Measurements from ENCODE around the gene HTR7.
"Not testable (repeated sequence)": the region's sequence is repeated elsewhere in the genome, so short reads cannot be mapped to it uniquely, and the experiment has no call there.

HTR7 gene

GRCh38 chr10:90857635-90858460 lies at the start of gene HTR7:
HTR7 (minus strand) TSS chr10:90858039; CDS start chr10:90857671, 368 bp downstream.
- peak; percentile 25 for DNase-seq (ENCODE audit: low spot score)

GRCh38 chr10:90906596-90906995 lies 48.8 kb upstream of the HTR7 start:
- no peak for DNase-seq (ENCODE audit: low spot score)

- DNase-seq (ENCODE audit: low spot score) = no peak
These were observed 48.1 kb upstream of the HTR7 start for GRCh38 chr10:90905925-90906324.

- not testable (repeated sequence) for DNase-seq (ENCODE audit: low spot score)
These were observed 39.1 kb upstream of the HTR7 start for GRCh38 chr10:90896916-90897315.

GRCh38 chr10:90893190-90893589 lies 35.4 kb upstream of the HTR7 start:
- no peak for DNase-seq (ENCODE audit: low spot score)

GRCh38 chr10:90890347-90890746 lies 32.5 kb upstream of the HTR7 start:
- DNase-seq (ENCODE audit: low spot score) = no peak

- DNase-seq (ENCODE audit: low spot score) = no peak
These were observed 31.8 kb upstream of the HTR7 start for GRCh38 chr10:90889636-90890035.

GRCh38 chr10:90888387-90888786 lies 30.5 kb upstream of the HTR7 start:
- DNase-seq (ENCODE audit: low spot score) = no peak

- DNase-seq (ENCODE audit: low spot score) = no peak
These were observed 29.7 kb upstream of the HTR7 start for GRCh38 chr10:90887555-90887954.

- DNase-seq (ENCODE audit: low spot score) = no peak
These were observed 27.3 kb upstream of the HTR7 start for GRCh38 chr10:90885176-90885575.

- DNase-seq (ENCODE audit: low spot score) = peak; percentile 6
These were observed 26.6 kb upstream of the HTR7 start for GRCh38 chr10:90884431-90884830.

- peak; percentile 33 for DNase-seq (ENCODE audit: low spot score)
These were observed 22.4 kb upstream of the HTR7 start for GRCh38 chr10:90880059-90880719.

GRCh38 chr10:90879062-90879461 lies 21.2 kb upstream of the HTR7 start:
- DNase-seq (ENCODE audit: low spot score) = no peak

- no peak for DNase-seq (ENCODE audit: low spot score)
These were observed 14.8 kb upstream of the HTR7 start for GRCh38 chr10:90872648-90873020.

GRCh38 chr10:90871766-90872647 lies 14.2 kb upstream of the HTR7 start, which contains the start of gene RPP30:
RPP30 (plus strand) TSS chr10:90871974; CDS start chr10:90871987, 13 bp downstream.
- peak; percentile 93 for DNase-seq (ENCODE audit: low spot score)

GRCh38 chr10:90871279-90871765 lies 13.5 kb upstream of the HTR7 start:
- DNase-seq (ENCODE audit: low spot score) = peak; percentile 85

- DNase-seq (ENCODE audit: low spot score) = no peak
These were observed 8.3 kb upstream of the HTR7 start for GRCh38 chr10:90866050-90866598.

- DNase-seq (ENCODE audit: low spot score) = no peak
These were observed 7.6 kb upstream of the HTR7 start for GRCh38 chr10:90865401-90865800.

- peak; percentile 39 for DNase-seq (ENCODE audit: low spot score)
These were observed 5.2 kb upstream of the HTR7 start for GRCh38 chr10:90862908-90863514.

GRCh38 chr10:90860790-90861189 lies 3.0 kb upstream of the HTR7 start:
- no peak for DNase-seq (ENCODE audit: low spot score)

GRCh38 chr10:90859321-90859751 lies 1.5 kb upstream of the HTR7 start:
- DNase-seq (ENCODE audit: low spot score) = no peak
